GM06990 (cell line): ENCODE results near the gene PKNOX1.
"Not testable (repeated sequence)": the region's sequence is repeated elsewhere in the genome, so short reads cannot be mapped to it uniquely, and the experiment has no call there.

Experiments used
- DNase-seq: peaks from one replicate; pipeline ENCODE4 v3.0.0-alpha.2; 2011; ENCODE audit not compliant: insufficient read length; ENCODE audit errors: extremely low read depth
- H3K27me3 ChIP-seq: replicated peaks from 2 replicates; pipeline ENCODE4 v1.6.0; 2011; ENCODE audit warnings: low read length; ENCODE audit not compliant: control insufficient read depth, insufficient read depth
- H3K36me3 ChIP-seq: 2 replicates; pipeline ENCODE4 v1.5.1; 2011; ENCODE audit warnings: low read length; ENCODE audit not compliant: control insufficient read depth, insufficient read depth
- H3K4me3 ChIP-seq: replicated peaks from 2 replicates; pipeline ENCODE4 v1.5.1; 2011; ENCODE audit warnings: low read depth, mild to moderate bottlenecking, control low read depth, low read length
- TF ChIP-seq, protein P1 (sequence below): IDR thresholded peaks from 2 replicates; pipeline ENCODE4 v1.5.1; 2011; ENCODE audit warnings: low read length, control low read depth, mild to moderate bottlenecking, inconsistent platforms; ENCODE audit not compliant: insufficient read depth, poor library complexity, severe bottlenecking

PKNOX1 gene

DNA sequence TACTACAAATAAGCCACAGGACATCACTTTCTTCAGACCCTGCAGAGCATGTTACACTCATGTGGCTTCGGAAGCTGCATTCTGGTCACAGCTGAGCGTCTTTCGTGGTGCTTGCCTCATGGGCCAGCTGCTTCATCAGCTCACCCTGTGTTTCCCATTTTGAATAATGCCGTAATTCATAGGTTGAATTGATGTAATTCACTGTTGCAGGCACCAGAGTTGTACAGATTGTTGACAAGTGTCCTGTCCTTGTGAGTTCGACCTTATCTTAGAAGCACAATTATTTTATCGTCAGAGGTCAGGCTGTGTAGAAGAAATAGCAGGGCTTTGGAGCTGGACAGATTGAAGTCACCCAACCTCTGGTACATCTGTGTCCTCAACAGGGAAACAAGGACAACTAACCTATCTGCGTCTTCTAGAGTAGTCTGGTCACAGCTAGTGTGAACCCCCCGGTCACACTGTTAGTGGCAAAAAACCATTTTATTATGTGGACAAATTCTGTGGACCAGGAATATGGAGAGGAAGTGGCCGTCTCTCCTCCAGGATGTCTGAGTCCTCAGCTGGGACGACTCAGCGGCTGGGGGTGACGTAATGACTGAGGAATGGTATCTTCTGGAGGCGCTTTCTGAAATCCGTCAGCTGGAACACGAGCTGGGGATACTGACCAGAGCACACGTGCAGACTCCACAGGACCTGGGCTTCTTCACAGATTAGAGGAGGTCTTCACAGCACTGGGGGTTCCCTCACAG, 17.8 kb downstream of the PKNOX1 start:
- H3K36me3 ChIP-seq, result no peaks in the 10 kb centered on the region; the same call in 1 of the 2 replicates
- H3K27me3 ChIP-seq, result no peaks in the 10 kb centered on the region
- no peak for DNase-seq
- TF ChIP-seq, protein P1, sequence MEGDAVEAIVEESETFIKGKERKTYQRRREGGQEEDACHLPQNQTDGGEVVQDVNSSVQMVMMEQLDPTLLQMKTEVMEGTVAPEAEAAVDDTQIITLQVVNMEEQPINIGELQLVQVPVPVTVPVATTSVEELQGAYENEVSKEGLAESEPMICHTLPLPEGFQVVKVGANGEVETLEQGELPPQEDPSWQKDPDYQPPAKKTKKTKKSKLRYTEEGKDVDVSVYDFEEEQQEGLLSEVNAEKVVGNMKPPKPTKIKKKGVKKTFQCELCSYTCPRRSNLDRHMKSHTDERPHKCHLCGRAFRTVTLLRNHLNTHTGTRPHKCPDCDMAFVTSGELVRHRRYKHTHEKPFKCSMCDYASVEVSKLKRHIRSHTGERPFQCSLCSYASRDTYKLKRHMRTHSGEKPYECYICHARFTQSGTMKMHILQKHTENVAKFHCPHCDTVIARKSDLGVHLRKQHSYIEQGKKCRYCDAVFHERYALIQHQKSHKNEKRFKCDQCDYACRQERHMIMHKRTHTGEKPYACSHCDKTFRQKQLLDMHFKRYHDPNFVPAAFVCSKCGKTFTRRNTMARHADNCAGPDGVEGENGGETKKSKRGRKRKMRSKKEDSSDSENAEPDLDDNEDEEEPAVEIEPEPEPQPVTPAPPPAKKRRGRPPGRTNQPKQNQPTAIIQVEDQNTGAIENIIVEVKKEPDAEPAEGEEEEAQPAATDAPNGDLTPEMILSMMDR, result no peak
- H3K4me3 ChIP-seq, result no peak overlapping the region

DNA sequence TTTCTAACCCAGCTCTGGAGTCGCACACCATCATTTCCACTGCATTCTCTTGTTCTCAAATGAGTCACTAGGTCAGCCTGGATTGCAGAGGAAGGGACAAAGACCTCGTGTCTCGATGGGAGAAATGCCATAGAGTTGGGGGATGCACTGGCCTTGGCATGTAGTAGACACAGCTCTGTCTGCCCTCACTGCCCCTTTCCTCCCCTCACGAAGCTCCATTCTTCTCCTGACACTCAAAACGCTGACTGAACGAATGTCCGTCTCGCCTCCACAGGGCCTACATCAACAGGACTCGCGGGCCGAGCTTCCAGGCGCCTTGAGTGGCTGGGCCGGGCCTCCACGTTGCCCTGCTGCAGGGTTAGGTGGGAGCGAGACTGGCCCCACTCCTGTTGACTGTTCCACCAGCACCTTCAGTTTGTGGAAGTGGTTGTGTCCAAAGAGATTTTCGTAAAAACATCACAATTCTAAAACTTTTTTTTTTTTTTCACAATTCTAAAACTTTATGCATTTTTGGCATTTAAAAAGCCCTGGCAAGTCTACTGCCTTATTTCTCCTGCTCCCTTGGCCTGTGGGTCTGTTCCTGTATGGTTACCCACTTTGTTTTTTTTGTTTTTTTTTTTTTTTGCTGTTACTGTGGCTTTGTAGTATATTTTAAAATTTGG, 18.8 kb downstream of the PKNOX1 start:
- no peak overlapping the region for H3K4me3 ChIP-seq
- TF ChIP-seq, protein P1, result no peak
- H3K27me3 ChIP-seq, result no peaks in the 10 kb centered on the region
- no peaks in the 10 kb centered on the region; the same call in 1 of the 2 replicates for H3K36me3 ChIP-seq
- DNase-seq, result no peak

DNA sequence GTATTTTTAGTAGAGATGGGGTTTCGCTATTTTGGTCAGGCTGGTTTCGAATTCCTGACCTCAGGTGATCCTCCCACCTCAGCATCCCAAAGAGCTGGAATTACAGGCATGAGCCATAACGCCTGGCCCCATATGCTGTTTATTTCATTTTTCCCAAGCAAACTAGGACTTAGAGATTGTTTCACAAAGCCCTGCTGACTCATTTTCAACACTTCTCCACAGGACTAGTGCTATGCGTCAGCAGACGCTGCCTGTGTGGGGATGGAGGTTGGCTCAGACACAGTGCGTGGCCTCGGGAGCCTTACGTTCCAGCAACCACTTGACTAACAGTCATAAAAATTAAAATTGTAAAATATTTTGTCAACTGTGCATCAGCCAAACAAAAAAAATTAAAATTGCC, 22.7 kb downstream of the PKNOX1 start:
- H3K27me3 ChIP-seq, result no peaks in the 10 kb centered on the region
- TF ChIP-seq, protein P1, result no peak
- DNase-seq, result no peak
- no peaks in the 10 kb centered on the region for H3K36me3 ChIP-seq
- no peak overlapping the region for H3K4me3 ChIP-seq

DNA sequence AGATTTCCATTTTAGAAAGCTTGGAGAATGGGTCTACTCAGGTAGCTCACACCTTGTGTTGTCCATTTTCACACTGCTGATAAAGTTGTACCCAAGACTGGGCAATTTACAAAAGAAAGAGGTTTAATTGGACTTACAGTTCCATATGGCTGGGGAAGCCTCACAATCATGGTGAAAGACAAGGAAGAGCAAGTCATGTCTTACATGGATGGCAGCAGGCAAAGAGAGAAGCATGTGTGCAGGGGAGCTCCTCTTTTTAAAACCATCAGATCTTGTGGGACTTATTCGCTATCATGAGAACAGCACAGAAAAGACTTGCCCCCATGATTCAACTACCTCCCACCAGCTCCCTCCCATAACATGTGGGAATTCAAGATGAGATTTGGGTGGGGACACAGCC, 23.6 kb downstream of the PKNOX1 start:
- H3K36me3 ChIP-seq, H3K27me3 ChIP-seq, H3K4me3 ChIP-seq, DNase-seq: not testable (repeated sequence)

DNA sequence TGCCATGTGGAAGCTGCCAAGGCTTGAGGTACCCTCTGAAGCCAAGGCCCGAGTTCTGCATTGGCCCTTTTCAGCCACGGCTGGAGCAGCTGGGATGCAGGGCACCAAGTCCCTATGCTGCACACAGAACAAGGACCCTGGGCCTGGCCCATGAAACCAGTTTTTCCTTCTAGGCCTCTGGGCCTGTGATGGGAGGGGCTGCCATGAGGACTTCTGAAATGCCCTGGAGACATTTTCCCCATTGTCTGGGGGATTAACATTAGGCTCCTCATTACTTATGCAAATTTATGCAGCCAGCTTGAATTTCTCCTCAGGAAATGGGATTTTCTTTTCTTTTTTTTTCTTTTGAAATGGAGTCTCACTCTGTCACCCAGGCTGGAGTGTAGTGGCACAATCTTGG, 24.8 kb downstream of the PKNOX1 start:
- not testable (repeated sequence) for H3K27me3 ChIP-seq, H3K36me3 ChIP-seq, H3K4me3 ChIP-seq, DNase-seq

DNA sequence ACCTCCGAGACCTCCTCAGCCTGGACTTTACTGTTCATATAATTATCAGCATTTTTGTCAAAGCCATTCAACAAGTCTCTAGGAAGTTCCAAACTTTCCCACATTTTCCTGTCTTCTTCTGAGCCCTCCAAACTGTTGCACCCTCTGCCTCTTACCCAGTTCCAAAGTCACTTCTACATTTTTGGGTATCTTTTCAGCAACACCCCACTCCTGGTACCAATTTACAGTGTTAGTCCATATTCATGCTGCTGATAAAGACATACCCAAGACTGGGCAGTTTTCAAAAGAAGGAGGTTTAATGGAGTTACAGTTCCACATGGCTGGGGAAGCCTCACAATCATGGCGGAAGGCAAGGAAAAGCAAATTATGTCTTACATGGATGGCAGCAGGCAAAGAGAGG, 25.7 kb downstream of the PKNOX1 start:
- DNase-seq, H3K4me3 ChIP-seq, H3K27me3 ChIP-seq, H3K36me3 ChIP-seq: not testable (repeated sequence)

DNA sequence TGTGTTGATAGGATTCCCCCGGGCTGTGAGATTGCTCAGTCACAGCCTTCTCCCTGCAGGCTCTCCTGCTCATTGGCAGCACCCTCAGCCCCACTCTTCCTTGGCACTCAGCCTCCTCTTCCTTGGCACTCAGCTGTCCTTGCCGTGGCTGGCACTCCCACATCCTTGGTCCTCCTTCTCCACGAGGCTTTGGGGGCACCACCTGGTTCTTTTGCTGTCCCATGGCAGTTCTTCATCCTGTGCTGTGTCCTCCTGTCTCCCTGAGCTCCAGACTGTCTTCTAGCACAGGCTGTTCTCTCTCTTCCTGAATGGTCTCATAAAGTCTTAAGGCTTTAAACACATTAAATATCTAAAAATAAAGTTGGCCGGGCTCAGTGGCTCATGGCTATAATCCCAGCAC, 27.0 kb downstream of the PKNOX1 start:
- TF ChIP-seq, protein P1, result no peak
- Histone ChIP-seq H3K36me3 (no peaks in the 10 kb centered on the region), H3K27me3 (no peaks in the 10 kb centered on the region), H3K4me3 (no peak overlapping the region)
- DNase-seq, result no peak
